Upper lobe of right lung (tissue), 1 donor: ENCODE data around the gene PLEKHA8. TPM values are rescaled to one million over a fixed set of nuclear protein-coding genes. Genes with fewer than 3 reads are reported as not detected.

Experiments used
- ATAC-seq: fragments of 200-7000 bp; cut with Tn5 transposase; one replicate; pipeline ENCODE4 v1.9.1; 2020; ENCODE audit warnings: mild to moderate bottlenecking, moderate library complexity
- DNase-seq: peaks from one replicate; pipeline ENCODE4 v3.0.0-alpha.2; 2020
- H3K27ac ChIP-seq: fragments of 200-600 bp; one replicate; pipeline ENCODE4 v1.8.0; 2022
- H3K27me3 ChIP-seq: fragments of 200-600 bp; one replicate; pipeline ENCODE4 v1.8.0; 2022; ENCODE audit warnings: mild to moderate bottlenecking
- H3K36me3 ChIP-seq: fragments of 200-600 bp; one replicate; pipeline ENCODE4 v1.8.0; 2022
- H3K4me1 ChIP-seq: fragments of 200-600 bp; one replicate; pipeline ENCODE4 v1.8.0; 2022
- H3K4me3 ChIP-seq: fragments of 200-600 bp; one replicate; pipeline ENCODE4 v1.8.0; 2022; ENCODE audit warnings: mild to moderate bottlenecking
- H3K9me3 ChIP-seq: fragments of 200-600 bp; one replicate; pipeline ENCODE4 v1.8.0; 2022
- intact Hi-C: fragments of 100-400 bp; cut with DNase I; formaldehyde crosslinking; loops from one replicate; pipeline ENCODE4 v1.11.0; 2022
- total RNA-seq: library from RNA; stranded (reverse); fragmentation: NEBNext Ultra II Directional; extraction: Animal tissue kit (Norgen Biotek cat#: 25700); gene quantifications from one replicate; pipeline ENCODE4 v1.2.1, GENCODE V29; 2021
- TF ChIP-seq, protein P1 (sequence below): fragments of 200-600 bp; IDR thresholded peaks from one replicate; pipeline ENCODE4 v1.8.0; 2022; ENCODE audit warnings: antibody characterized with exemption
- donor health status: DM: no; HTN: yes; CAD: no; lungs with severe emphysema.

Gene PLEKHA8
- total RNA-seq, 1 donor from 2014 or later, result 11.3 TPM

DNA sequence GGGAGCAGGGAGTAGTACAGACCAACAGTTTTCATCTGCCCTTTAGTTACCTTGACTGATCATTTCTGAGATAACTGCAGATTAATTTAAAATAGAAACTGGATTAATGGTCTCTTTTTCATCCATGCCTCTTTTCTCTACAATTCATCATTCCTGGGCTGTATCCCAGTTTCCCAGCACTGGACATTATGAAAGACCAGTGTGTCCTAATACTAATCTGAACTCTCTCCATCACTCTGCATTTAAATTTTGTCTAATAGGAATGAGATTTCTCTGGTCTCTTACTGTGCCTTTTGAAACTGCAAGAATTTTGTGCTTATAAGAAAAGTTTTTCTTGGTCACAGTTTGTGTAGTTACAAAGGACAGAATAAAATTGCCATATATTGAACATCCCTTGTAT, 12.7 kb downstream of the PLEKHA8 start:
- intact Hi-C loops, result no loop called here
- TF ChIP-seq, protein P1, sequence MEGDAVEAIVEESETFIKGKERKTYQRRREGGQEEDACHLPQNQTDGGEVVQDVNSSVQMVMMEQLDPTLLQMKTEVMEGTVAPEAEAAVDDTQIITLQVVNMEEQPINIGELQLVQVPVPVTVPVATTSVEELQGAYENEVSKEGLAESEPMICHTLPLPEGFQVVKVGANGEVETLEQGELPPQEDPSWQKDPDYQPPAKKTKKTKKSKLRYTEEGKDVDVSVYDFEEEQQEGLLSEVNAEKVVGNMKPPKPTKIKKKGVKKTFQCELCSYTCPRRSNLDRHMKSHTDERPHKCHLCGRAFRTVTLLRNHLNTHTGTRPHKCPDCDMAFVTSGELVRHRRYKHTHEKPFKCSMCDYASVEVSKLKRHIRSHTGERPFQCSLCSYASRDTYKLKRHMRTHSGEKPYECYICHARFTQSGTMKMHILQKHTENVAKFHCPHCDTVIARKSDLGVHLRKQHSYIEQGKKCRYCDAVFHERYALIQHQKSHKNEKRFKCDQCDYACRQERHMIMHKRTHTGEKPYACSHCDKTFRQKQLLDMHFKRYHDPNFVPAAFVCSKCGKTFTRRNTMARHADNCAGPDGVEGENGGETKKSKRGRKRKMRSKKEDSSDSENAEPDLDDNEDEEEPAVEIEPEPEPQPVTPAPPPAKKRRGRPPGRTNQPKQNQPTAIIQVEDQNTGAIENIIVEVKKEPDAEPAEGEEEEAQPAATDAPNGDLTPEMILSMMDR, result no peak
- Histone ChIP-seq H3K4me3 (no peak overlapping the region), H3K9me3 (no peaks in the 10 kb centered on the region), H3K27me3 (no peaks in the 10 kb centered on the region), H3K36me3 (no peaks in the 10 kb centered on the region), H3K4me1 (no peaks in the 10 kb centered on the region), H3K27ac (no peak overlapping the region)
- ATAC-seq (no peak), DNase-seq (no peak)

DNA sequence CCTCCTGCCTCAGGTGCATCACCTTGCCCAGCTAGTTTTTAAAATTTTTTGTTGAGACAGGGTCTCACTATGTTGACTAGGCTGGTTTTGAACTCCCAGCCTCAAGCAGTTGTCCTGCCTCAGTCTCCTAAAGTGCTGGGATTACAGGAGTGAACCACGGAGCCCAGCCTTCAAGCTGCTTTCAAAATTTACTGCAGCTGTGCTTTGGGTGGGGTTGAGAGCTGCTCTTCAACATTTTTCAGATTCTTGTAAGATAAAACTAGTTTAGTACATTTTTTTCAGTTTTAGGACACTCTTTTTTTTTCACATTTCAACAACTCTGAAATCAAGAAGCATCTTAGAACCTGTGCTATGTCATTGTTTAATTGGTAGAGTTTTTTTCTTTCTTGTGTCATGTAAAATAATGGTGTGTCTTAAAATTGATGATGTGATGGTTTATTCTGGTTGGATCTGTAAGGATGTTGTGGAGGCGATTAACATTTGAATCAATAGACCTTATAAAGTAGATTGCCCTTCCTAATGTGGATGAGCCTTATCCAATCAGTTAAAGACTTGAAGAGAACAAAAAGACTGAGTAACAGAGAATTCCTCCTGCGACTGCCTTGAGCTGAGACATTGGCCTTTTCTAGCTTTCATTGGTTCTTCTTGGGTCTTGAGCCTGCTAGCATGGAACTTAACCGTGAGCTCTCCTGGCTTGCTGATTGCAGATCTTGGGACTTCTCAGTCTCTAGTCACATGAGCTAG, 13.5 kb downstream of the PLEKHA8 start:
- Histone ChIP-seq H3K27ac (no peak overlapping the region), H3K36me3 (peaks cover 5% of the 10 kb centered on the region), H3K4me3 (no peak overlapping the region), H3K27me3 (no peaks in the 10 kb centered on the region), H3K4me1 (no peaks in the 10 kb centered on the region), H3K9me3 (no peaks in the 10 kb centered on the region)
- TF ChIP-seq, protein P1, result no peak
- intact Hi-C loops, result no loop called here
- DNase-seq (no peak), ATAC-seq (no peak)

DNA sequence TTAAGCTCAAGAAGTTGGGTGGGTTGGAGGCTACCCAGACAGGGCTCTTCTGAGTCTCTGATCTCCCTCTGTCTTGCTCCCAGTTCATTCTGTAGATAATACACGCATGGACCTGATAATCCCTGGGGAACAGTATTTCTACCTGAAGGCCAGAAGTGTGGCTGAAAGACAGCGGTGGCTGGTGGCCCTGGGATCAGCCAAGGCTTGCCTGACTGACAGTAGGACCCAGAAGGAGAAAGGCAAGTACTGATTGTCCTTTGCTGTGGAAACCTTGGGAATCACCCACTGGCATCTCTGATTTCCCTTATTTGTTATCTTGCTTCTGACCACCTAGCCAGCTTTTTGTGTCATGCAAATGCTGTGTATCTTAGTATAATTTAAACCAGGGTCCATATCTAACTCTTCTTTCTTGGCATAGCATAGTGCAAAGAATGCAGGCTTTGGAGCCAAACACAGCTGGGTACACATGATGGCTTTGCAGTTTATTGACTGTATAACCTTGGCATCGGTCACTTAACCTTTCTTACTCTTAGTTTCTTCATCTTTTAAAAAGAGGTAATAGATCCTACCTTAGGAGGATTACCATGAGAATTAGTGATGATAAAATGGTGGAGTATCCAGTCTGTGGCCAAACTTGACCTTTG, 18.0 kb downstream of the PLEKHA8 start:
- H3K9me3 ChIP-seq, result no peaks in the 10 kb centered on the region
- H3K4me3 ChIP-seq, result no peak overlapping the region
- no peaks in the 10 kb centered on the region for H3K27me3 ChIP-seq
- H3K36me3 ChIP-seq, result peaks cover 32% of the 10 kb centered on the region
- H3K4me1 ChIP-seq, result no peaks in the 10 kb centered on the region
- intact Hi-C loops, result no loop called here
- TF ChIP-seq, protein P1, result no peak
- DNase-seq (no peak), ATAC-seq (no peak)
- no peak overlapping the region for H3K27ac ChIP-seq

DNA sequence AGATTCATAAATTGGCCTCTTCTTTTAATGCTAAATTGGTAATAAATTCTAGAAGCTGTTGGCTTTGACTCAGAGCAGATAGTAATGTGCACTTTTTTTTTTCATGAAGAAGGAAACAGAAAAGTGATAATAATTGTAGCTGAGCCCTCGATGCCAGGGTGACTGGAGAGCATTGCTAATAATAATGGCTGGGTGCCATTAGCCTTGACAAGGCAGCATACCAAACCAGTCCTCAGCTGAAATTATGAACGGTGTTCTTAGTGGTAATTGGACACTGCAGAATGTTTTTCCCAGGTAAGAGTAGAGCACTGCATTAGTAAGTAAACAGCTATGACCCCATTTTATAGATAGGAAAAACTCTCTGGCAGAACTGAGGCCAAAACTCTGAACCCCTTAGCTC, 18.9 kb downstream of the PLEKHA8 start:
- no peak overlapping the region for H3K27ac ChIP-seq
- peaks cover 32% of the 10 kb centered on the region for H3K36me3 ChIP-seq
- ATAC-seq (no peak), DNase-seq (no peak)
- no peaks in the 10 kb centered on the region for H3K4me1 ChIP-seq
- no peaks in the 10 kb centered on the region for H3K9me3 ChIP-seq
- no peak overlapping the region for H3K4me3 ChIP-seq
- TF ChIP-seq, protein P1, result no peak
- H3K27me3 ChIP-seq, result no peaks in the 10 kb centered on the region
- intact Hi-C loops, result no loop called here

DNA sequence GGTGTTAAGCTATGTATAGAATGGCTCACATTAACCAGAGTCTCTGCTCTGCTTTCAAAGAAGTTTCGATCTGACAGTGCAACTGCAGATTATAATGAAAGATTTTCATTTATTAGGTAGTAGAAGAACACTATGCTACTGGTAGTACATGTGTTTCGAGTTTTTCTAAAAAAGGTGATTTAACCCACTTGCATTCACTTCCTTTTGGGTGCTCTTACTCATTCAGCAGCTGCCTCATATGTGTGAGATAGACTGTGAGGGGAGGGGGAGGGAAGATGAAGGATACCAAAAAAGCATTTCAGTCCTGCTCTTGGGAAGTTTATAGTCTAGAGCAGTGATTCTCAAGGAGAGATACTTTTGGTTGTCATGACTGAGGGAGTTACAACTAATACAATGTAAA, 20.4 kb downstream of the PLEKHA8 start:
- Histone ChIP-seq H3K27me3 (no peaks in the 10 kb centered on the region), H3K36me3 (peaks cover 36% of the 10 kb centered on the region), H3K27ac (no peak overlapping the region), H3K9me3 (no peaks in the 10 kb centered on the region), H3K4me1 (no peaks in the 10 kb centered on the region), H3K4me3 (no peak overlapping the region)
- no peak for ATAC-seq
- TF ChIP-seq, protein P1, result no peak
- intact Hi-C loops, result no loop called here
- DNase-seq, result no peak
